GM21367 (cell line): Measurements from ENCODE around the gene ASB9.
"Not testable (repeated sequence)": the region's sequence is repeated elsewhere in the genome, so short reads cannot be mapped to it uniquely, and the experiment has no call there.

Source experiments
- ATAC-seq: cut with Tn5 transposase; IDR thresholded peaks from one replicate; pipeline ENCODE4 v1.9.1; 2021; ENCODE audit not compliant: unreplicated experiment

Gene ASB9

GRCh38 chrX:15242899-15243555 lies 26.9 kb downstream of the ASB9 start:
- no peak for ATAC-seq

- no peak for ATAC-seq
Observed at GRCh38 chrX:15241301-15241700, 28.6 kb downstream of the ASB9 start.

- no peak for ATAC-seq
Observed at GRCh38 chrX:15240414-15240813, 29.5 kb downstream of the ASB9 start.

GRCh38 chrX:15236146-15236545 lies 33.7 kb downstream of the ASB9 start:
- ATAC-seq: no peak

GRCh38 chrX:15235001-15235400 lies 34.9 kb downstream of the ASB9 start:
- no peak for ATAC-seq

- no peak for ATAC-seq
Observed at GRCh38 chrX:15233416-15234015, 36.4 kb downstream of the ASB9 start.

GRCh38 chrX:15224747-15225146 lies 45.1 kb downstream of the ASB9 start:
- no peak for ATAC-seq

GRCh38 chrX:15221321-15221720 lies 48.6 kb downstream of the ASB9 start:
- ATAC-seq: no peak

GRCh38 chrX:15217161-15217560 lies 52.7 kb downstream of the ASB9 start:
- no peak for ATAC-seq

- no peak for ATAC-seq
Observed at GRCh38 chrX:15216280-15216679, 53.6 kb downstream of the ASB9 start.

GRCh38 chrX:15215366-15215765 lies 54.5 kb downstream of the ASB9 start:
- no peak for ATAC-seq

- no peak for ATAC-seq
Observed at GRCh38 chrX:15214588-15214987, 55.3 kb downstream of the ASB9 start.

- no peak for ATAC-seq
Observed at GRCh38 chrX:15209096-15209495, 60.8 kb downstream of the ASB9 start.

GRCh38 chrX:15207994-15208393 lies 61.9 kb downstream of the ASB9 start:
- ATAC-seq: no peak

- ATAC-seq: no peak
Observed at GRCh38 chrX:15207384-15207783, 62.5 kb downstream of the ASB9 start.

- ATAC-seq: no peak
Observed at GRCh38 chrX:15206306-15206705, 63.6 kb downstream of the ASB9 start.

GRCh38 chrX:15204130-15204751 lies 65.6 kb downstream of the ASB9 start:
- peak; percentile 77 for ATAC-seq

- ATAC-seq: no peak
Observed at GRCh38 chrX:15203694-15204093, 66.2 kb downstream of the ASB9 start.

GRCh38 chrX:15202454-15203177 lies 67.3 kb downstream of the ASB9 start:
- no peak for ATAC-seq

- ATAC-seq: no peak
Observed at GRCh38 chrX:15200871-15201270, 69.0 kb downstream of the ASB9 start.

GRCh38 chrX:15198608-15199202 lies 71.2 kb downstream of the ASB9 start:
- not testable (repeated sequence) for ATAC-seq
